ENCODE data around the gene SLCO2B1. TPM values are rescaled to one million over a fixed set of nuclear protein-coding genes. Genes with fewer than 3 reads are reported as not detected.

The SLCO2B1 gene
- total RNA-seq, 1 experiment from 2014 or later = not detected

- Mint-ChIP-seq H3K27me3 (ENCODE audit: insufficient read depth, unreplicated experiment) (peaks cover 84% of the 10 kb centered on the region), H3K36me3 (ENCODE audit: insufficient read depth, unreplicated experiment) (no peaks in the 10 kb centered on the region), H3K9me3 (ENCODE audit: unreplicated experiment) (no peaks in the 10 kb centered on the region), H3K27ac (ENCODE audit: low read depth, unreplicated experiment) (no peak overlapping the region), H3K4me1 (ENCODE audit: insufficient read depth, unreplicated experiment) (no peaks in the 10 kb centered on the region), H3K4me3 (ENCODE audit: unreplicated experiment) (no peak overlapping the region)
- DNase-seq (ENCODE audit: unreplicated experiment) = no peak
- TF ChIP-seq CTCF (IDR thresholded peaks at IDR 0.05; ENCODE audit: unreplicated experiment) = no peak
- intact Hi-C loops (cut with micrococcal nuclease) = no loop called here
- CTCF ChIA-PET = interaction anchor here (0.5 to 12.5 kb wide), 17 partner anchors 9 to 676 kb away, joined by 3 to 251 read pairs (median 5); no protein-coding TSS in a partner anchor
- BruUV-seq (replicated peaks) = no TSS peak
- POLR2A ChIA-PET = interaction anchor here (0.6 kb wide), 1 partner anchor 103 kb away, joined by 3 read pairs; no protein-coding TSS in a partner anchor
Observed at GRCh38 chr11:75246671-75247350, 95.9 kb downstream of the SLCO2B1 start.

DNA sequence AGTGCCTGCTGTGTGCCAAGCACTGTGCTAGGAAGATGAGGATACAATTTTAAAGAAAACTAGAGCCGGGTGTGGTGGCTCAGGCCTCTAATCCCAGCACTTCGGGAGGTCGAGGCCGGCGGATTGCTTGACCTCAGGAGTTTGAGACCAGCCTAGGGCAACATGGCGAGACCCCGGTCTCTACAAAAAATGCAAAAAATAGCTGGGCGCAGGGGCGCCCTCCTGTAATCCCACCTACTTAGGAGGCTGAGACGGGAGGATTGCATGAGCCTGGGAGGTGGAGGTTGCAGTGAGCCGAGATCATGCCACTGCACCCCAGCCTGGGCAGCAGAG lies 98.0 kb downstream of the SLCO2B1 start:
- no peaks in the 10 kb centered on the region for H3K4me1 Mint-ChIP-seq (ENCODE audit: insufficient read depth, unreplicated experiment)
- no peak for DNase-seq (ENCODE audit: unreplicated experiment)
- no peak overlapping the region for H3K27ac Mint-ChIP-seq (ENCODE audit: low read depth, unreplicated experiment)
- CTCF ChIA-PET = interaction anchor here (0.6 to 12.5 kb wide), 63 partner anchors 9 to 1041 kb away, joined by 3 to 251 read pairs (median 4); partner anchors contain the start of gene TPBGL
- no TSS peak for BruUV-seq (replicated peaks)
- no peak for TF ChIP-seq CTCF (IDR thresholded peaks at IDR 0.05; ENCODE audit: unreplicated experiment)
- intact Hi-C loops (cut with micrococcal nuclease) = loop anchor here (1.0 kb wide), 4 partner anchors 35 to 320 kb away; no protein-coding TSS in a partner anchor
- H3K4me3 Mint-ChIP-seq (ENCODE audit: unreplicated experiment) = no peak overlapping the region
- peaks cover 65% of the 10 kb centered on the region for H3K27me3 Mint-ChIP-seq (ENCODE audit: insufficient read depth, unreplicated experiment)
- no peaks in the 10 kb centered on the region for H3K36me3 Mint-ChIP-seq (ENCODE audit: insufficient read depth, unreplicated experiment)
- no peaks in the 10 kb centered on the region for H3K9me3 Mint-ChIP-seq (ENCODE audit: unreplicated experiment)
- POLR2A ChIA-PET = interaction anchor here (1.0 kb wide), 2 partner anchors 108 to 114 kb away, joined by 4 read pairs; no protein-coding TSS in a partner anchor

DNA sequence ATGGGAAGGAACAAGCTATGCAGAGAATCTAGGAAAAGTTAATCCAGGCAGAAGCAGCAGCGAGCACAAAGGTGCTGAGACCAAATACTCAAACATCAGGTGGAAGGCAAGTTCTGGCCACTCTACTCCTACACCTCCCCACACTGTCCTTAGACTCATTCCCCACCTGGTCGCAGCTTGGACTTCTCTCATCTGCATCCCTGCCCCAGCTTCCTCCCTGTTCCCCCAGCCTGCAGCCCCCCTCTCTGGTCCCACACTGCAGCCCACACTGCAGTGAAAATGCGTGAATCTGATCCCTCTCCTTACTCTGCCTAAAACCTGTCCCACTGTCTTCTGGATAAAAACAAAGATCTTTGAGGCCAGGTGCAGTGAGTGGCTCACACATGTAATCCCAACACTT lies 98.8 kb downstream of the SLCO2B1 start:
- ChIA-PET CTCF (interaction anchor here (0.6 to 12.5 kb wide), 31 partner anchors 8 to 633 kb away, joined by 3 to 251 read pairs (median 4); no protein-coding TSS in a partner anchor), POLR2A (no interaction called here)
- Mint-ChIP-seq H3K9me3 (ENCODE audit: unreplicated experiment) (no peaks in the 10 kb centered on the region), H3K27ac (ENCODE audit: low read depth, unreplicated experiment) (no peak overlapping the region), H3K27me3 (ENCODE audit: insufficient read depth, unreplicated experiment) (peaks cover 57% of the 10 kb centered on the region), H3K4me3 (ENCODE audit: unreplicated experiment) (no peak overlapping the region), H3K4me1 (ENCODE audit: insufficient read depth, unreplicated experiment) (no peaks in the 10 kb centered on the region), H3K36me3 (ENCODE audit: insufficient read depth, unreplicated experiment) (no peaks in the 10 kb centered on the region)
- TF ChIP-seq CTCF (IDR thresholded peaks at IDR 0.05; ENCODE audit: unreplicated experiment) = no peak
- intact Hi-C loops (cut with micrococcal nuclease) = no loop called here
- no peak for DNase-seq (ENCODE audit: unreplicated experiment)
- no TSS peak for BruUV-seq (replicated peaks)

GRCh38 chr11:75254326-75254725 lies 103.4 kb downstream of the SLCO2B1 start:
- DNase-seq (ENCODE audit: unreplicated experiment) = no peak
- POLR2A ChIA-PET = no interaction called here
- Mint-ChIP-seq H3K4me1 (ENCODE audit: insufficient read depth, unreplicated experiment) (no peaks in the 10 kb centered on the region), H3K9me3 (ENCODE audit: unreplicated experiment) (no peaks in the 10 kb centered on the region), H3K4me3 (ENCODE audit: unreplicated experiment) (no peak overlapping the region), H3K27ac (ENCODE audit: low read depth, unreplicated experiment) (no peak overlapping the region), H3K27me3 (ENCODE audit: insufficient read depth, unreplicated experiment) (peaks cover 66% of the 10 kb centered on the region), H3K36me3 (ENCODE audit: insufficient read depth, unreplicated experiment) (no peaks in the 10 kb centered on the region)
- BruUV-seq (replicated peaks) = no TSS peak
- intact Hi-C loops (cut with micrococcal nuclease) = no loop called here
- CTCF ChIA-PET = interaction anchor here (1.3 to 1.5 kb wide), 2 partner anchors 114 to 325 kb away, joined by 4 to 9 read pairs; no protein-coding TSS in a partner anchor
- TF ChIP-seq CTCF (IDR thresholded peaks at IDR 0.05; ENCODE audit: unreplicated experiment) = no peak

Other genes starting within 250 kb of the SLCO2B1 start
- 49.3 and 49.6 TPM in 2 replicates for gene XRRA1, start 202.0 kb upstream of the SLCO2B1 start, total RNA-seq (2022)
- gene SPCS2, start 201.8 kb upstream of the SLCO2B1 start, total RNA-seq (2022) = 198 and 217 TPM in 2 replicates
- 8.7 and 10.0 TPM in 2 replicates for gene NEU3, start 162.2 kb upstream of the SLCO2B1 start, total RNA-seq (2022)
- gene OR2AT4, start 54.2 kb upstream of the SLCO2B1 start, total RNA-seq (2022) = not detected in 2 replicates
- gene TPBGL, start 89.7 kb downstream of the SLCO2B1 start, total RNA-seq (2022) = not detected in 2 replicates
- gene ARRB1, start 200.6 kb downstream of the SLCO2B1 start, total RNA-seq (2022) = 0.44 and 0.98 TPM in 2 replicates
- gene RPS3, start 248.4 kb downstream of the SLCO2B1 start, total RNA-seq (2022) = 3,172 and 3,444 TPM in 2 replicates

All from MCF 10A (cell line).